MM.1S (cell line): Measurements from ENCODE around the gene DNAJB6.

Experiments used
- EZH2 ChIP-seq: fragments of 300-600 bp; sonication (generic); optimal IDR thresholded peaks from 2 replicates; pipeline ENCODE3; 2017; ENCODE audit warnings: low read depth, mild to moderate bottlenecking, antibody characterized with exemption, low read length, mixed read lengths
- EZH2phosphoT487 ChIP-seq: fragments of 300-600 bp; sonication (generic); IDR thresholded peaks from 2 replicates; pipeline ENCODE4 v1.6.1; 2018; ENCODE audit warnings: antibody characterized with exemption, low read length
- TF ChIP-seq, protein P1 (sequence below): fragments of 300-600 bp; sonication (generic); IDR thresholded peaks from 2 replicates; pipeline ENCODE4 v1.5.1; 2016; ENCODE audit warnings: antibody characterized with exemption, low read length, mixed read lengths

GRCh38 chr7:157434231-157434630 lies 97.4 kb downstream of the DNAJB6 start:
- TF ChIP-seq, protein P1, sequence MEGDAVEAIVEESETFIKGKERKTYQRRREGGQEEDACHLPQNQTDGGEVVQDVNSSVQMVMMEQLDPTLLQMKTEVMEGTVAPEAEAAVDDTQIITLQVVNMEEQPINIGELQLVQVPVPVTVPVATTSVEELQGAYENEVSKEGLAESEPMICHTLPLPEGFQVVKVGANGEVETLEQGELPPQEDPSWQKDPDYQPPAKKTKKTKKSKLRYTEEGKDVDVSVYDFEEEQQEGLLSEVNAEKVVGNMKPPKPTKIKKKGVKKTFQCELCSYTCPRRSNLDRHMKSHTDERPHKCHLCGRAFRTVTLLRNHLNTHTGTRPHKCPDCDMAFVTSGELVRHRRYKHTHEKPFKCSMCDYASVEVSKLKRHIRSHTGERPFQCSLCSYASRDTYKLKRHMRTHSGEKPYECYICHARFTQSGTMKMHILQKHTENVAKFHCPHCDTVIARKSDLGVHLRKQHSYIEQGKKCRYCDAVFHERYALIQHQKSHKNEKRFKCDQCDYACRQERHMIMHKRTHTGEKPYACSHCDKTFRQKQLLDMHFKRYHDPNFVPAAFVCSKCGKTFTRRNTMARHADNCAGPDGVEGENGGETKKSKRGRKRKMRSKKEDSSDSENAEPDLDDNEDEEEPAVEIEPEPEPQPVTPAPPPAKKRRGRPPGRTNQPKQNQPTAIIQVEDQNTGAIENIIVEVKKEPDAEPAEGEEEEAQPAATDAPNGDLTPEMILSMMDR: no peak
- no peak for TF ChIP-seq EZH2
- no peak for TF ChIP-seq EZH2phosphoT487
